Right forelimb (tissue), 1 donor: Measurements from ENCODE around the gene LCNL1.
A peak's percentile ranks its signal among the peaks of the same experiment; 100 is the strongest.

Experiments
- DNase-seq: peaks from one replicate; pipeline ENCODE4 v3.0.0-alpha.2; 2018

LCNL1 gene

GRCh38 chr9:136982232-136983051 is at the start of gene LCNL1:
LCNL1 (plus strand) TSS chr9:136982993; CDS start chr9:136983587, 594 bp downstream.
- DNase-seq, result no peak

DNA sequence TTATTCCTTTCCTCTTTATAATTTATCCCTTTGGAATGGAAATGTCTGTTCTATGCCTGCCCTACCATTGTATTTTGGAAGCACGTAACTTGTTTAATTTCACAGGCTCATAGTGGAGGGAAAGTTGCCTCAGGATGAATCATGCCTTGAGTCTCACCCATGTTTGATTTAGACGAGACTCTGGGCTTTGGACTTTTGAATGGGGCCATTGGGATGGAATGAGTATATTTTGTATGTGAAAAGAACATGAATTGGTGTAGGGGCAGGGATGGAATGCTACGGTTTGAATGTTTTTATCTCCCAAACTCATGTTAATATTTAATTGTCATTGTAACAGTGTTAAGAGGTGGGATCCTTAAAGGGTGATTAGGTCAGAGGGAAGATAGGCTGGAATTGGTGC is 48.5 kb upstream of the LCNL1 start:
- no peak for DNase-seq

DNA sequence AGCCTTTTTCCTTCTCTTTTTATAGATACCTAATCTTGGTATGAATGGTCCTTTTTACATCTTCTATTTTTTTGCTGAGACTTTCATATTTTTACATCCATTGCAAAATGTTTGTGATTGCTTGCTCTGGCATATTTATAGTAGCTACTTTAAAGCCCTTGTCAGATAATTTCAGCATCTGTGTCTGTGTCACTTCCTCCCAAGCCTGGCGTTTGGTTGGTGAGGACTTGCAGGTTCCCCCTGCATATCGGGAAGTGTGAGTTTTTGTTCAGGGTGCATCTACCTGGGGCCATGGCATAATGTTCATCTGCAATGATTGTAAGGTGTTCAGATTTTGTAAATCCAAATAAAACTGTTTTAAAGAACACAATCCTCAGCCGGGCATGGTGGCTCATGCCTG is 47.1 kb upstream of the LCNL1 start:
- DNase-seq, result no peak

DNA sequence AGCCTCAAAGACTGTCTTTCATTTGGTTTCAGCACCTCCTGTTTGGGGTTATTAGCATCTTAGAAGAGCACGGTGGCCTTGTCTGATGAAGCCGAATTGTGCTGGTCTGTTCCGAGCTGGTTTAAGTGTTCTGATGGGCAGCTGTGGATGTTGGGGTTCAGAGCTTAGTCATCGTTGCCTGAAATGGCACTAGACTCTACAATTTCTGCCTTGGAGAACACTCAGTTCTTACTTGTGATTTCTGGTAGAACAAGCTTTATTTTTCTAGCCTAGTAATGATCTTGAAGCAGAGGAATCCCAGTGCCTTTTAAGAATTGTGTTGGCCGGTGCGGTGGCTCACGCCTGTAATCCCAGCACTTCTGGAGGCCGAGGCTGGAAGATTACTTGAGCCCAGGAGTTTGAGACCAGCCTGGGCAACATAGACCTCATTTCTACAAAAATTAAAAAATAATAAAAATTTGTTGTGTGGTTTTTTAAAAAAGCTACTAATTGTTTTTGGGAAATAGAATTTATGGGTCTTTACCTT is 46.1 kb upstream of the LCNL1 start:
- DNase-seq, result peak; percentile 19

DNA sequence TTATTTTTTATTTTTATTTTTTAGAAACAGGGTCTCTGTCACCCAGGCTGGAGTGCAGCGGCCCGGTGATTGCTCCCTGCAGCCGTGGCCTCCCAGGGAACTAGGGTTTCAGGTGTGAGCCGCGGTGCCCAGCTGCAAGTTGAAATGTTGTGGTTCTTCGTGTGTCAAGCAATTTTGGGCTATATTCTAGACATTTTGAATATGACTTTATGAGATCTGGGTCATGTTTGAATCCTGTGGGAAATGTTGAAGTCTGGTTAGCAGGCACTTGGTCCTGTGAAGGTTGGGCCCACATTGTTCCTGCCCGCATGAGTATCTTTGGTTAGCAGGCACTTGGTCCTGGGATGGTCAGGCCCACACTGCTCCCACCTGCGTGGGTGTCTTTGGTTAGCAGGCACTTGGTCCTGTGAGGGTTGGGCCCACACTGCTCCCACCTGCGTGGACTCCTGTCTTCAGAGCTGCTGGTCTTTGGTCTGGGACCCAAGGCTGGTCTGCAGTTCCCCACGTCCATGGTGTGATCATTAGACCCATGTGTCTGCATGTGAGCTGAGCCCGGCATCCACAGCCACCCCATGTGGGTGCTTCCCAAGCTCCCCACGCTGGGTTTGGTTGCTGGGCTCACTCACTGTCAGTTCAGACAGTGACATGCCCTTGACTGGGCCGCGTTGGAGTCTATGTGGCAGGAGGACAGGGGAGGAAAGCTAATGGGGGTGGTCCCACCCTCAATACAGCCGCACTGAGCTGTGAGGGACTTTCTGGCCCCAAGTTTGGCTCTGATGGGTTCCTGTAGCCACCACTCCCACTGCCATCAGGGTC is 45.4 kb upstream of the LCNL1 start:
- peak; percentile 38 for DNase-seq

DNA sequence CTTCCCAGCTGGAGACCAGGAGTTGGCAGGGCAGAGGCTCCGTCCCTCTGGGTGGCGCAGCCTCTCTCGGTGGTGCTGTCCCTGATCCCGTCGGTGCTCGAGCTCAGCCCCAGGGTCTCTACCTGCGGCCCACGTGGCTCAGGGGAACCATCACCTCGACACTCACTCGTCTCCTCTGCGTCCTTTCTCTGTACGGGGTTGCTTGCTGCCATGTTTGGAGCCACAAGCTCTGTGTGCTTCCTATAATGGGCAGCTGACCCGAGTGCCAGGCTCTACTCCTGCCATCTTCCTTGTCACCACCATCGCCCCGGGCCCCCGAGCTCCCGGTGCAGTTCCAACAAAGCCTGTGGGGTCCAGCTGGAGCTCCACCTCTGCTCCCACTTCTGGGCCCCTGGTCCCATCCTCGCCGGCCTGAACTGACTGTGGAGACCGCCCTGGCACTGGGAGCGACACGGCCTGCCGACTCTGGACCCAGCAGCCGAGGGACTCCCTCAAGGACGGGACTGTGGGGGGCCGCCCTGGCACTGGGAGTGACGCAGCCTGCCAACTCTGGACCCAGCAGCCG is 43.3 kb upstream of the LCNL1 start:
- DNase-seq, result no peak

DNA sequence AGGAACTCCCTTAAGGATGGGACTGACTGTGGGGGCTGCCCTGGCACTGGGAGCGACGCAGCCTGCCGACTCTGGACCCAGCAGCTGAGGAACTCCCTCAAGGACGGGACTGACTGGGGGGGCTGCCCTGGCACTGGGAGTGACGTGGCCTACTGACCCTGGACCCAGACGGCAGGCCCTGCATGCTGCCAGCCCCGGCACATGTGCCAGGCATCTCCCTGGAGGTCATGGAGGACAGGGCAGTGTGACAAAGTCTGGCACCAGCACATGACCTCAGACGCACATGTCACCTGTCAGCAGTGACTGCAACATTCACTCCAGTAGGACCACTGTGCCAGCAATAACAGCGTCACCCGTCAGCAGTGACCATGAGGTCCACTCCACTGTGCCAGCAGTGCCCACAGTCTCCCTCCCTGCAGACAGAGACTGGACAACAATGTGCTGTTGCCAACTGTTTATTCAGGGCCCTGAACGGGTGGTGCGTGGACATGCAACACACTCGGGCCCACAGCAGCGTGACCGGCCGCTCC is 42.7 kb upstream of the LCNL1 start:
- no peak for DNase-seq

DNA sequence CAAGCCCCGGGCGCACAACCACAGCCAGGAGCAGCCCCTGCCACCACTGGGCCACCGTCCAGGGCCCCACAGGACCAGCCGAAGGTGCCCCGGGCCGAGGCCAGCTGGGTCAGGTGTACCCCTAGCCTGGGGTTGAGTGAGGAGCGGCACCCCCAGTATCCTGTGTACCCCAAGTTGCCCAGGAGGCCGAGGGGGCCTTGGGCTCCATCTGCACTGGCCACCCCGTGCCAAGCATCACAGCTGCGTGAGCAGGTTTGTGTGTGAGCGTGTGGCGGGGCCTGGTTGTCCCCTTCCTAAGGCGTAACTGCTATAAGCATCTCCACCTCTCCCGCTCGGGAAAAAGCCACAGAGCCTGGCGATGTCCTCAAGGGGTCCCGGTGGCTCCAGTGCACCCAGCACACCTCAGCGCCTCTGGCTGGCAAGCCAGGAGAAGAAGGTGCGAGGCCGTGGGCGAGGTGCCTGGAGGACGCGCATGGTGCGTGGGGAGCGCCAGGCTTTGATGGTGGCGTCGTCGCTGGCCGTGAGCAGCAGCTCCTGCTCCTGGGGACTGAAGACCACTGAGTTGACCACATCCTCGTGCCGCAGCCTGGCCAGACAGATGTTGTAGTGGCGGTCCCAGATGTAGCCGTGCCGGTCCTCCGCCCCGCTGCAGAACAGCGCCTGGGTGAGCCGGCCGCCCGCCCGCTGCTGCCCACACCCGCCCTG is 42.1 kb upstream of the LCNL1 start:
- no peak for DNase-seq

DNA sequence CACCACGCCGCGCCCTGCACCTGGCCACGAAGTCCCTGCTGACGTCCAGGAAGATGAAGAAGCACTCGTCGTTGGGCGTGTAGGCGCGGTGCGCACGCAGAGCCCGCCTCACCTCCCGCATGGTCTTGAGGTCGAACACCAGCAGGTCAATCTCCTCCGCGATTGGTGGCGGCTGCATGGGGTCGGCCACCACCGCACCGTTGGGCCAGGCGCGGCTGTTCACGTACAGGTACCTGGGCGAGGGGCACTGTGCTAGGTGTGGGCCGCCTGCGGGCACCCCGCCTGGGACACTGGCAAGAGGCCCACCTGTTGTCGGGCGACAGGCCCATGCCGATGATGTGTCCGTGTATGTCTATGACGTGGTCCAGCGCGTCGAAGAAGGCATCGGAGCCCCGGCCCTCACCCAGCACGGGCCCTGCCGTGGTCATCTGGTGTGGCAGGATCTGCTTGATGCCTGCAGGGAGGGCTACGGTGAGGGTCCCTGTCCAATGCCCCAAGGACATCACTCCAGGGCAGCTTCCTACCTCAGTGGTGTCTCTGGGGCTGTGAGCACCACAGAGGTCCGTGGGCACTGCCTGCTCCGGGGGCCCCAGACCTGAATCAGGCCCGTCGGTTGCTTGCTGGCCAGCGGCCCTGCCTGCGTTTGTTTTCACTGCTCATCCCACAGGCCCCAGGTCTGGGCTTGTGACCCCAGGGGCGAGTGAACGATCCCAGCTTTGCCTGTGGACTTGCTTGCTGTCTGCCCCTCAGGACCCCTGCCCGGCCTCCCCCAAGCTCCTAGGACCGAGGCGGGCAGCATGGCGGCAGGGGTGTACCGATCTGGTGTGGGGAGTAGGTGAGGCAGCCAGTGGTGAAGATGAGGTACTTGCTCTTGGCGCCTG is 41.3 kb upstream of the LCNL1 start:
- no peak for DNase-seq

GRCh38 chr9:136942112-136942880 is 40.5 kb upstream of the LCNL1 start:
- no peak for DNase-seq

DNA sequence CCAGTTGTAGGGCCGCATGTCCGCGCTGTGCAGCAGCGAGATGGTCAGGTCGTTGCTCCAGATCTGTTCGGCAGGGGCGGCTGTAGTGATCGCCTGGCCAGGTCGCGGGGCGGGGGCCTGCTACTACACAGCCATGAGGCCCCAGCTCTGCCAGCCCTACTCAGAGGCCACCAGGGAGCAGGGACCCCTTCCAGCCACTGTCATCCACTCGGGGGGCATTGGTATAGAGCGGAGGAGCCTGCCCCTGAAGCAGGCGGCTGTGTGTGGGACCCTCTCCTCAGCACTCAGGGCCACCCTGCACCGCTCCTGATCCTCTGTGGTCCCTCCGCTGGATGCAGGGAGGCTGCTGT is 39.9 kb upstream of the LCNL1 start:
- peak; percentile 41 for DNase-seq

GRCh38 chr9:136943291-136944211 is 39.2 kb upstream of the LCNL1 start:
- peak; percentile 64 for DNase-seq

DNA sequence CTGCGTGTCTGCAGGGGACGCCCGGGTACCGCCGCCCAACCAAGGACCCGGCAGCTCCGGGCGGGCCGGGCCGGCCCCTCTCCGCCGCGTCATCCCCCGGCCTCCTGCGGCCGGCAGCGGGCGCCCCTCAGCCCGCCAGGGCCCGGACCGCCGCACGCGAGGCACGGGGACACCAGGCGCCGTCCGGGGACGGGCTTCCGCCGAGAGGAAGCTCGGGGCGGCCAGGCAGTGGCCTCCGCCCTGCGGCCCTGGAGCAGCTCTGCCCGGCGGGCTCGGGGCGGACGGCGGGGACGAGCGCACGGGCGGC is 38.6 kb upstream of the LCNL1 start:
- DNase-seq, result no peak

DNA sequence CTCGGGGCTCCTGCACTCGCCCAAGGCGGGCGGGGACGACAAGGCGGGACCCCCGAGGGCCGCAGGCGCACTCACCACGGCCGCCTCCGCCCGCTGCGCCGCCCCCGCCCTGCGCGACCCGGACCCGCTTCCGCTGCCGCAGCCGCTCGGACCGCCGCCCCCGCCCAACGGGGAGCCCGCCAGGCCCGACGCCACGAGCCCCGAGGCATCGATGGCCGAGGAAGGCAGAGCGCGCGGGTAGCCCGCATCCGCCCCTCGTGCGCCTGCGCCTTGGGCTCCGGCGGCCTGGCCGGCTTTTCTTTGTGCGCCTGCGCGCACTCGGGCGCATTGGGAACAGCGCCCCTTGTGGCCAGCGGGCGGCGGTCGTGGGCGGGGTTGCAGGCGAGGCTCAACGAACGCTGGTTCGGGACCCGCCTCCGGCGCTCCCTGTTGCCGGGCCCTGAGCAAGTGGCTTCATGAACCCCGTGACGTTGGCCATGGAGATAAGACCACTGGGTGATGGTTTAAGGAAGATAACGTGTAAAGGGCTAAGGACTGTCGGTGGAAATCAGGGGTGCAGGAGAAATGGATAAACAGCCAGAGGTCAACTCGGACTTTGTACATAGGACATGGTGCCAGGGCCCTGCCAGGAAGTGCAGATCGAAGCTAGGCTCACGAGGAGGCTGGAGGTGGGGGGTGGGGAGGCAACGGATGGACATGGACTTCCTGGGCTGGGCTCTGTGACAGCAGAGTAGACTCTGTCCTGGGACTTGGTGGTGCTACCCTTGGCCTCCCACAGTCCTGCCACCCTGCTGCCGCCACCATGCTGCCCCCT is 38.1 kb upstream of the LCNL1 start, which contains the start of the genes C8G and FBXW5:
TSS of gene C8G (plus strand) at position 725 of the 814 bp plus-strand sequence. CDS start at position 803, 78 bp downstream.
TSS of gene FBXW5 (minus strand) at position 220 of the 814 bp plus-strand sequence. CDS start 655 bp downstream, outside the sequence.
- peak; percentile 96 for DNase-seq

DNA sequence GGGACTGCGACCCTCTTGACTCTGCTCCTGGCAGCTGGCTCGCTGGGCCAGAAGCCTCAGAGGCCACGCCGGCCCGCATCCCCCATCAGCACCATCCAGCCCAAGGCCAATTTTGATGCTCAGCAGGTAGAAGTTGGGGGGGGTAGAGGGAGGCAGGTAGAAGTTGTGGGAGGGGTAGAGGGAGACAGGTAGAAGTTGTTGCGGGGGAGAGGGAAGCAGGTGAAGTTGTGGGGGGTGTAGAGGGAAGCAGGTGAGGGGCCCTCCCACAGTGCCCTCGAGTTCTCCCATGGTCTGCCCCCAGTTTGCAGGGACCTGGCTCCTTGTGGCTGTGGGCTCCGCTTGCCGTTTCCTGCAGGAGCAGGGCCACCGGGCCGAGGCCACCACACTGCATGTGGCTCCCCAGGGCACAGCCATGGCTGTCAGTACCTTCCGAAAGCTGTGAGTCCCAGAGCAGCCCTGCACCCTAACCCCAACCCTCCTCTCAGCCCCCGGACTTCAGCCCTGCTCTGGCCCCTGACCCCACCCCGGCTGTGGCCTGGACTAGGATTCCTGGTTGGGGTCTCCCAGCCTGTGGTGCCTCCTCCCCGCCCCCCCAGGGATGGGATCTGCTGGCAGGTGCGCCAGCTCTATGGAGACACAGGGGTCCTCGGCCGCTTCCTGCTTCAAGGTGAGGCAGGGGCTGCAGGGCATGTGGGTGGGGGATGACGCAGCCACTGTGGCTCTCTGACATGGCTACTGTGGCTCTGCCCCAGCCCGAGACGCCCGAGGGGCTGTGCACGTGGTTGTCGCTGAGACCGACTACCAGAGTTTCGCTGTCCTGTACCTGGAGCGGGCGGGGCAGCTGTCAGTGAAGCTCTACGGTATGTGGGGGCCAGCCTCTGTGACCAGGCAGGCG is 37.2 kb upstream of the LCNL1 start:
- no peak for DNase-seq

- DNase-seq, result no peak
Observed at GRCh38 chr9:136946228-136947027, 36.4 kb upstream of the LCNL1 start.
